ENCODE data around the gene EDEM3.
A peak's percentile ranks its signal among the peaks of the same experiment; 100 is the strongest.
"Not testable (repeated sequence)": the region's sequence is repeated elsewhere in the genome, so short reads cannot be mapped to it uniquely, and the experiment has no call there.

Gene EDEM3

DNA sequence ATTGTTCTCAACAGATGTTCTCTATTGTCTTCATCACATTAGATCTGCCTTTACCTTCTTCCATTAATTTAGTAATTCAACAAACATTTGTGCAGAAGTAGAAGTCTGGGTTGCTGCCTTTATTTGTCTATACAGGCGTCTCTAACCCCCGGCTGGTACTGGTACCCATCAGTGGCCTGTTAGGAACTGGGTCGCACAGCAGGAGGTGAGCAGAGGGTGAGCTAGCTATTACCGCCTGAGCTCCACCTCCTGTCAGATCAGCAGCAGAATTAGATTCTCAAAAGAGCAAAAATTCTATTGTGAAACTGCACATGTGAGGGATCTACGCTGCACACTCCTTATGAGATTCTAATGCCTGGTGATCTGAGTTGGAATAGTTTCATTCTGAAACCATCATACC is 12.9 kb upstream of the EDEM3 start:
- no peak for DNase-seq

DNA sequence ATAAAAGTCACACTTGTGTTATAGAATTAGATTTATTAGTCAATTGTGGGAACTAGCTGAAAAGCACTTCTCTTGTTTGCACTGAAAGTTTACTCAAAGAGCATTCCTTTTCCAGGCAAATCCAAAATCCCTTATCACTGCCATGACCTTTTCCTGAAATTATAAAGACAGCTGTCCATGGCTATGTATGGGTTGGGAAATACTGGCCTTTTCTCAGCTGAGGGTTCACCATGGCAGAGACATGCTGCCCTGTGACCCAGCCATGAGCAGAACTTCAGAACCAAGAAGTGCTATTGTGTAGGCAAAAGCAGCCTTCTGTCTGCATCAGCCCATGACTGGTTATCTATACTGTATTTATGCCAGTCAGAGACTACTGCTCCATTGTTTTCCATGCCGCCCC is 9.8 kb upstream of the EDEM3 start:
- DNase-seq: no peak

DNA sequence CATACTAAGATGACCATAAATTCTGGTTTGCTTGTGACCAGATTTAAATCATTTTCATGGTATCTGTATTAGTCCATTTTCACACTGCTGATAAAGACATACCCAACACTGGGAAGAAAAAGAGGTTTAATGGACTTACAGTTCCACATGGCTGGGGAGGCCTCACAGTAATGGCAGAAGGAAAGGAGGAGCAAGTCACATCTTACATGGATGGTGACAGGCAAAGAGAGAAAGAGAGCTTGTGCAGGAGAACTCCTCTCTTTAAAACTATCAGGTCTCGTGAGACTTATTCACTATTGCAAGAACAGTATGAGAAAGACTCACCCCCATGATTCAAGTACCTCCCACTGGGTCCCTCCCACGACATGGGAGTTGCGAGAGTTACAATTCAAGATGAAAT is 8.9 kb upstream of the EDEM3 start:
- DNase-seq: not testable (repeated sequence)

DNA sequence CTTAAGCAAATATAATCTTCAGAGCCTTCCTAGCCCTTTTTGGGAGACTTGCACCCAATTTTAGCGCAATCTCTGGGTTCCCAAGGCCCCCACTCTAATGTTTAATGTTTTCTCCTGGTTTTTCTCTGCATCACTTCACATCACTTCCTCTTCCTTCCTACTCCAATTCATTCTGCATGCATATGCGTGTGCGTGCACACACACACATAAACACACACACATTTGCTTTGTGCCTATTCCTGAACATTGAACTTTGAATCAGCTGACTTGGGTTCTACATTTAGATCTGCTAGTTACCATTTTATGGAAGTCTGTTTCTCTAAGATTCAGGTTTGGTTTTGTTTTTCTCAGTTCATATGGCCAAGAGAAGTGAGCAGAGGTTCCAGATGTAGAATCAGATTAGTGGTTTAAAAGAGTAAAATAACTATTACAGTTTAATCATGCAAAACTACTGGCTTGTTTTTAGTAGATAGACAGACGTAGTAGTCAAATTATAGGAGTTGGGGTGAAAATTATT is 7.4 kb upstream of the EDEM3 start:
- DNase-seq: no peak

DNA sequence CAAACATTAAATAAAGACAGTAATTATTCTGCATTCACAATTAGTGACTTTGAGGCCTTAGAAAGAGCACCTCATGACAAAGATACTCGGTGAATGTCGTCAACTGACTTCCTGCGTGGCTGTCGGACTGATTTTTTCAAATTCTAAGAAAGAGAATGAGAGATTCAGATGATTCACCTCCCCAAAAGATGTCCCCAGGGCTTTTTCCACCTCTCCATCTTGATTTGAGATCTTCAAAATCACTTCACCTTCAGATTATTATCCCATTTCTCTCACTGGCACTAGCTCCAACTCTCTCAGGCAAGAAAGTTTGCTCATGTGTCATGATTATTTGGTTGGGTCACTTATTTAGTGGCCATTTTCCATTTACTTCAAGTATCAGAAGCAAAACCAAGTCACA is 5.0 kb upstream of the EDEM3 start:
- DNase-seq: no peak

DNA sequence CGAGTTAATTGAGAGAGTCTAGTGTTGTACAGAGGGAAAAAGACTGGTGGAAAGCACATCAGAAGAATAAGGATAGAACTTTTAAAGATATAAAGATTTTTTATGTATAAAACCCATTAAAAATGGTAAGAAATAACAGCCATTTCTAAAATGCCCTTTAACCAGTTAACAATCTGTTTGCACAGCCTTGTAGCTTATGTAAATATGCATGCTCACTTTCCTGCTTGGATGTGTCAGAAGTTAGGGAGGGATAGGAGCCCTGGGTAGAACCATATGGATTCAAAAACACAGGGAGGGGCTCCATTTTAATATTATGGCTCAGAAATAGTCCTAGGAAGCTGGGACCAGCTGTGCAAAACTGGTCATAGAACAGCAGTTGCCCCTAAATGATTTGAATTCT is 4.5 kb upstream of the EDEM3 start:
- DNase-seq: no peak

DNA sequence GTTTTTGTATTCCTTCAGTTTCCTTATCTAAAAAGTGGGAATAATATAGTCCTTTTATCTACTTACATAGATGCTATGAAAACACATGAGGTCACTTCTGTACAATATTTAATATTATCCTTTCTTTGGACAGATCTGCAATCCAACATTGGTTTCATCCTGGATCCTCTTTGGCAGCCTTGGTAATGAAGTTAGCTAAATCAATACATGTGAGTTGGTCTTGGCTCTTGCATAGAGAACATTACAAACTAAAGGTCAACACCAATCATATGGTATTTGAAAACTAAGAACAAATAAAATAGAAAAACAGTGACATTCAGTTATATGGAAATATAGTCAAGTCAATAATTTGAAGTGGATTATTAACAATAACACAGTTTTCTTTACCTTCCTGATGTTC is 3.2 kb upstream of the EDEM3 start:
- no peak for DNase-seq

DNA sequence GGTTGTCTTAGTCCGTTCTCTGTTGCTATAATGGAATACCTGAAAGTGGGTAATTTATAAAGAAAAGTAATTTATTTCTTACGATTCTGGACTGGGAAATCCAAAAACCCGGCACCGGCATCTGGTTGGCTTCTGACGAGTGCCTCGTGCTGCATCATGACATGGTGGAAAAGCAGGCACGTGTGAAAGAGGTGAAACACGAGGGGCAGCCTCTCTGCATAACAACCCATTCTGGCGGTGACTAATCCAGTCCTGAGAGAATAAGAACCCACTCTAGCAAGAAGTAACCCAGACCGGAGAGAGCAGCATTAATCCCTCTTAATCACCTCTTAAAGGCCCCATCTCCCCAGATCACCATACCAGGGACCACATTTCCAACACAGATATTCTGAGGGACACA is 2.7 kb upstream of the EDEM3 start:
- DNase-seq: no peak

DNA sequence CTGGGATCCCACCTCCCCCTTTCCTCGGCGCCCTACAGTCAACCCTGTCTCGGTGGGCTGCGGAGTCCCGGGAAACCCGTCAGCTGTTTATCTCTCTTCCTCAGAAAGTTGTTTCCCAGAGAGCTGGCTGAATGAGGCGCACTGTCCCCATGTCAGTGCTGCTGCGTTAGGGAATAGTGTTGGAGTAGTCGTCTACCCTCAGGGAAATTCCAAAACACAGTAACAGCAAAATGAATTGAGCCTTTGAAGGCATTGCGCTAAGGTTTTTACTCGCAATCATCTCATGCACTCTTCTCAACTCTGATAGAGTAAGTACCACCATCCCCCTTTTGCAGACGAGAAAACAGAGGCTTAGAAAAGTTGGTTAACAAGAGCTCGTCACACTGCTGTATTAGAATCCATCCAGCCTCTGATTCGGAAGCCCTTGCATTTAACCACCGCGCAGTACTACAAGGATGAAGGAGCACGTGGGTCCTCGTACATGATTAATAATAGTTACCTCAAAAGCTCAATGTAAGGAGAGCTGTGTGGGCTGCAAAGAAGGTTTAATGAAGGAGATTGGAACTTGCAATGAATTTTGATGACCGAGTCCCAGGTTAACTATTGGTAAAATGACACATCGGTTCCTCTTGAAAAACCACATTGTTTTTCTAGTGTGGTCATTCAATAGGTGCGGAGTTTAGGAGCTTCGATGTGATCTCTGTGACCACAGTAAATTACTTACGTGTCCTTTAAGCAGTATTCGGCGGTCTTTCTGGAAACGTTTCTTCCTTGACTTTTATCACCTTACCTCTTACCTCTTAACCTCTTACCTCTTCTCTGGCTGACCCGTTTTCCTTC is 788 bp upstream of the EDEM3 start:
- DNase-seq: peak; percentile 28

DNA sequence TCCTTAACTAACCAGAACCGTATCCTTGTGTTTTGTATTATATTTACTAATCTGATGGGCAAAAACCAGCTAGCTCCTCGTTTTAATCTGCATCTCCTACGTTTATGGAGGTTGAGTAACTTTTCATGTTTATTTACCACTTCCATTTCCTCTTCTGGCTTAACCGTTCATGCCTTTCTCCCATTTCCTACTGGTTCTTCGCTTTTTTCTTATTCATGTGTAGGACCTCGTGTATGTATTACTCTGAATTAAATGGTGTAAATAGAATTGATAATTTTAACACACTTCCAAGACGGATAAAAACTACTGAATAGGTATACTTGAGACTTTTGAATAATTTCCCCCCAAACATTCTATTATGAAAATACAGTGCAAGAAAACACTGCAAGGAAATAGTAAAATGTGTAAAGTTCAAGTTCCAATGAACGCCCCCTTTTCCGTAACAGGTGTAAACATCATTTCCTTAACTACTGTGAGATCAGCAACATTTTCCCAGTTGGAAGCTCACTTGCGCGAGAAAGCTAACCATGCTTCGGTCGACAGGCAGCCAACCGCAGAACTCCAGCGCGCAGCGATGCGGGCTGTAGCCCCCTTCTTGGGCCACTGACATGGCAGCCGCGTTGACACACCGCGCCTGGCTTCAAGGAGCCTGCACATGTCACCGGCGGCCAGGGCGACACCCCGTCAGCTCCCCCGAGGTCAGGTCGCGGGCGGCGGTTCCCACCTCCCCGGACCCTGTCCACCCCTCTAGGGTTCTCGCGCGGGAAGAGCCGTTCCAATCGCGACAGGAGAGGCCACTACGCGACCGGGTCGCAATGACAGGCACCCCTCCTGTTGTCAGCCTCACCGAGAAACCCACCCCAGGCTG is 816 bp downstream of the EDEM3 start:
- DNase-seq: peak; percentile 63

DNA sequence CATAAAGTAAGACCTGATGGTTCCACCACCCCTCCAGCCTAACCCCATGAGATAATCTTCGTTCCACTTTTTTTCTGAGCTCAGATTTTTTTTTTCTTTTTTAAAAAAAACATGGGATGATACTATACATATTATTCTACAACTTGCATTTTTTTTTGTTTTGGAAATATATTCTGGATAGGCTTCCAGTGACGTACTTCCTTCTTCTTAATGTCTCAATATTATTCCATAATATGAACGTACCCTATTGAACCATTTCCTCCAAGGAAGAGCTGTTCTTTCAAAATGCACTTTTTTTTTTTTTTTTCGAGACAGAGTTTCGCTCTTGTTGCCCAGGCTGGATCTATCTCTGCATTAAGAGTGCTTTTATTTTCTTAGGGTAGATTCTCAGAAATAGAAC is 1.5 kb downstream of the EDEM3 start:
- DNase-seq: no peak

DNA sequence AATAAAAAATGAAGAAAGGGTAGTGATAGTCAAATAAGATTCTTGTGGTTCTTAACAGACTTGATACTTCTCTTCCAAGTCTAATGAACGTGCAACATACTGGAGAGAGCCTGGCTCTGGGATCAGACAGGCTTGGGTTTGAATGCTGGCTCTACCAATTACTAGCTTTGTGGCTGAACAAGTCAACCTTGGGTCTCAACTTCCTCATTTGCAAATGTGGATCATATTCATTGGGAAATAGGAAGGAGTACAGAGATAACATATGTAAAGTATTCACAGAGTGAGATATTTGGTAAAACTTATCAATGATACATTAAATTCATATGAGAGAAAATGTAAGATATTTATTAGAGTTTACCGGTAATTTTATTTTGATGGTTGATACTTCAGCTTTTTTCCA is 2.0 kb downstream of the EDEM3 start:
- no peak for DNase-seq

DNA sequence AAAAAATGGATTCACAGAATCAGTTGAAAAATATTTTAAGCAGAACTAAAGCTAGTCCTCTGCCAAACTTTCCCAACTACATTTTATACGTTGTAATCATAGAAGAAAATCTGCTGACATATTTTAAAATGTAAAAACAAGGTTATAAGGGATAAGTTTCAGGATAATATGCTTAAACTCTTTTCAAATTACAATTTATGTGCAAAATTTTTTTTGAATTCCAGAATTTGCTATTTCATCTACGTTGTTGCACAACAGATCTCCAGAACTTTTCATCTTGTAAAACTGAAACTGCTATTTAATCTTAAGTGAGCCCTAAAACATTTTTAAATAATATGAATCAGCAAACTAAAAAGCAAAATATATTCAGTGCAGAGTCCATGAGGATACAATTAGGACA is 5.9 kb downstream of the EDEM3 start:
- no peak for DNase-seq

DNA sequence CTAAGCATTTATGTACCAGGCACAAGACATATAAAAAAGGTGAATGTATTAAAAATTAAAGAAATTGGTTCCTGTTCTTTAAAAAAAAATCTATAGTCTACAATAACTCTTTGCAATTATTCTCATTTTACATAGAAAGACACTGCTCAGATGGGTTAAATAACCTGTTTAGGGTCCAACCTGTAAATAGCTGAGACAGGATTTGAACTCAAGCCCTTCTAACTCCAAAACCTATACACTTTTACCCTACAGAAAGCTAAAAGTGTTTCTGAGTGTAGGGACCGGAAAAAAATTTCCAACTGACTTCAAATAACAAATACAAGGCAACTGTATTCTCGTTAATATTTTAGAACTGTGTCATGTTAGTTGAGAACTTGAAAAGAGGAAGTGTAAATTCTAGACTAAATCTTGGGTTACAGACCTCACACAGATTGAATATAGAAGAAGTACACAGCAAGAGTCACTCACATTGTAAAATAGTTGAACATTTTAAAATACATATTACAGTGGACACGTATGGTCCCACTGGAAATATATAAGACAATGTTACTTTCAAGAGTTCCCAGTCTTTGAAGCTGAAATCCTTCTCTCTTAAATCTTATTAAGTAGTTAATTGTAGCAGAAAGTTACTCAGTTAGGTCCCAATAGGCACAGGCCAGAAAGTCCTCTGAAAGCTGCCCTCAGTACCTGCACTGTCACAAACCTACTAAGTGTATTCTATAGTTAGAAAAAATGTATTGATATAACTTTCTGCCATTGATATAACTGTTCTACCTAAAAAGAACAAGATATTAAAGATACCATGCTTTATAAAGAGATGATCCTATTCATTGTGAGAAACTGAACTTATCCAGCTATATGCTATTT is 7.3 kb downstream of the EDEM3 start:
- DNase-seq: no peak

DNA sequence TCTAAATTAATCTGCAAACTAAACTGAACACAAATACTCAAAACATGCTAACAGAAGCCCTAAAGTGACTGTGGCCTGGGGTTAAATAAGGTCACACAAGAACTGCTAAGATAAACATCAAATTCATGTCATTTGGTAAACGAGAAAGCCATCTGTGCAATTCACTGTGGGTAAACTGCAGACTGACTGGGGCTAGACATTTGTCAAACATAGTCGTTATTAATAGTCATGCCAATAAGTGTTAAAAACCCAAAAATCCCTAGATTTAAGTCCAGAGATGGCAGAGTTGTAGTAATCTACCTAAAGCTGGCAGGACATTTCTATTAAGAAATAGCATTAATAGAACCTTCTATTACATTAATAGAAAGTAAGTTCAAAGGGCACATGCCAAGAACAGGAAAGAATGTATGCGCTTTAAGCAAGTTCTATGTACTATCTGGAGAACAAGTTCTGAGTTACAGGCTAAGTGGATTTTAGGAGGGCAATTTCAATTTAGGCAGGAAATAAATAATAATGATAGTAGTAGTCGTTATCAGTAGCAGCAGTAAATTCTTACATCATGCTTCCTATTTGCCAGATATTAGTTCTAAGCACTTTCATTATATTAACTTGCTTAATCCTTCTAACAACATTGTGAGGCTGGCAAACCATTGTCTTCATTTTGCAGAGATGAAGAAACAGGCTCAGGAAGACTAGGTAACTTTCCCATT is 8.6 kb downstream of the EDEM3 start:
- DNase-seq: no peak

DNA sequence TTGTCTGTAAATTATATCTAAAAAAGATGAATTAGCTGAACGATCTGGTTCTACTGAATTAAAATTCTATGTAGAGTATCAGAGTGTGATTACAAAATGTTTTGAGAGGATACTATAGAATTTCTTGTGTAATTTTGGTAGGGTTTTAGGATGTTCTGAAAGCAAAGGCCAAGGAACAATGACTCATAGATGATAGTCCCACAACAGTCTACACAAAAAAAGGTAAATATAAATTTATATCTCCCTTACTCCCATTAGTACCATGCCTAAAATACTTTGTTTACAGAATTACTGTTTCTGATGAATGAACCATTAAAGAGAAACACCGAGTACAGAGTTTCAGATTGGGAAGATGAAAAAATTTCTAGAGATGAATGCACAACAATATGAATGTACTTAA is 9.5 kb downstream of the EDEM3 start:
- no peak for DNase-seq

DNA sequence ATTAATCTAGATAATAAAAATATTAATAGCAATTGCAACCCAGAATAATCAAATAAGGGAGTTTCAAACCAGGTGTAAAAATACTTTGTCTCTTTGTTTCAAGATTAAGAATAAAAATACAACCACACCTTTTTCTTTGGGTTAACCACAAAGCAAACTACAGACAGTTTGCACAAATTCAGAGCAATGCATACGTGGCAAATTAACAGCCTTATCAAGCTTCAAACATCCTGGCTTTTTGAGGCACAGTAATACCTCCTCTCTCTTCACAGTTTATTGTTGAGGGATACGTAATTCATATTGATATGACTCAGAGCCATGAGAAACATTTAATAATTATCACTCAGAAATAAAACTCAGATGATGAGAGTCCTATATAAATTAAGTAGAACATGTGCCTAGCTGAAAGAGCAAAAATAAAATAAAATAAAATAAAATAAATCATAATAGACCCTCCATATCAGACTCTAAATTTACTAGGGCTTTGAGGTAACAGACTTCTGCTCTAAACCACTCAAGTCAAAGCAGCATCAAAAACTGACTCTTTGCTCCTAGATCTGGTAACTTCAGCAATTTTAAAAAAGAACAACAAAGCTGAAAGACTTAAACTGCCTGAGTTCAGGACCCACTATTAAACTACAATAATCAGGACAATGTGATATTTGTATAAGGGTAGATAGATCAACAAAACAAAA is 11.4 kb downstream of the EDEM3 start:
- no peak for DNase-seq

DNA sequence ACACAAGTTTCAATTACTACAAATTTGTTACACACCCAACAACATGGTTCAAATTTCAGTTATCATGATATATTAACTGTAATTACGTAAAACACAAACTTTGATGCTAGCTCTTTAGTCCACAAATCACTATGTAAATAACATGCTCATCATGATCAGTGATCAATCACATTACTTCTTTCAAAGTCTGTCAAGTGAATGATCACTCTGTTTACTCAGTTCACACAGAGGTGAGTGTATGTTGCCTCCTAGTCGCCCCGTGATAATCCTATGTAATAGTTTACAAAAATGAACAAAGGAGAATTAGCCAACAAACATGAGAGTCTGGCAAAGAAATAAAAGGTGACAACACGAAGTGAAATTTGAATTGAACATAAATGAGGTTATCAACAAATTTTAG is 14.3 kb downstream of the EDEM3 start:
- DNase-seq: no peak

DNA sequence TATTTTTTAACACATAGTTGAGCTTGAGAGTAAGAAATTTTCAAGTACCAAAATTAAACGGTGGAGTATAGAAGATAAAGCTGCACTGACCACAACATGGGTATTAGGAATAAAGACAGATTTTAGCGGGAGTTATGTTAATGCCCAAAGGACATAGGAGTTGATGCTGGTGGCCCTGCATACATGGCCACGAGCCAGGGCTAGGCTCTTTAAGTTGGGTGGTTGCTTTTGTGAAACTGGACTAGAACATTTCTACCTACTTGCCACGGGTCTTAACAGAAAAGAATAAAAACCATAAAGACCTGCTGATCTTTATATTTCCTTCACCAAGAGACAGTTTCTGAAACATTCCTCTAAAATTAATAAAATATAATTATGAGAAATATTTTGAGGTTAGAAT is 14.9 kb downstream of the EDEM3 start:
- DNase-seq: no peak

DNA sequence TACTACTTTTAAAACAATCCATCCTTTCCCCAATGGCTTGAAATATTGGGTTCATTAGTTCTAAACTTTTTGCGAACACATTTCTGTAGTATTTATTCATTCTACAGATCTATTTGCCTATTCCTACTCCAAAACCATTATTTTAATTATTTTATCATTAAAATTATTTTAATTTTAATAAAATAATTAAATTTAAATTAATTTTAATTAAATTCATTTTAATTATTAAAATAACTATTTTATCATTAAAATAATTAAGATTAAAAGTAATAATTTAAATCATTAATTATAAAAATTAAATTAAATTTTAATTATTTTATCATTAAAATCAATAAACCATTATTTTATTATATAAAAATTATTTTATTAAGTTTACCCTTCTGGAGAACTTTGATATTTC is 15.6 kb downstream of the EDEM3 start:
- DNase-seq: no peak

DNA sequence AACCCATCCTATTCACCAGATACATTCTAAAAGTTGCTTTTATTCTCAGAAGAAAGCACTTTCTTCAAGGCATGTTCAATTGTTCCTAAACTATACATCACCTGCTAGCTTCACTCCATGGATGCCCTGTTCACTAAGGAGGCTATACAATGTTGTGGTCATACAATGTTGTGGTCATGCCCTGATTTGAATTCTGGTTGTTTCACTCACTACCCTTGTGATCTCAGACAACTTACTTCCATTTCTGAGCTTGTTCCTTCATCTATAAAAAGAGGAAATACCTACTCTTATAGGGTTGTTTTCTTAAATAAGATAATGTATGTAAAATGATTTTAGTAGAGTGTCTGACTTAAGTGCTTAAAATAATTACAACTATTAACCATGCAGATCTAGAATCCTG is 19.7 kb downstream of the EDEM3 start:
- DNase-seq: no peak

DNA sequence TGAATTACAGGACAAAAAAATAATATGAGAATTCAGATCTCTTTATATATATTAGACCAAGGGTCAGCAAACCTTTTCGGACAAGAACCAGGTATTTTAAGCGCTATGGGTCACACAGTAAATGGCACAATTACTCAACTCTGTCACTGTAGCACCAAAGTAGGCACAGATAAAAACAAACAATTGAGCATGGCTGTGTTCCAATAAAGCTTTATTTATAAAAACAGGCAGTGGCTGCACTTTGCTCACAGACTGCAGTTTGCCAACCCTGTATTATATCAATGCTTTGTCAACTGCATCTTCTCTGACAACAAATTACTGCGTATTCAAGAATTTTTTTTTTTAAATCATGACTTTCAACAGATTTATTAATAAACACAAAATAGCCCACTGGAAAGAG is 29.8 kb downstream of the EDEM3 start:
- DNase-seq: no peak
